Activated T-helper 2 cell treated with anti-CD3 and anti-CD28 coated beads, Interferon-gamma antibody, Interleukin-2, Interleukin-4, amounts not matched to agents 10 μg/mL and 5 μg/mL and 100 μg/mL, durations not matched to agents 14 hours and 24 hours and 36 hours (primary cell): ENCODE data around the gene SUGCT. TPM values are rescaled to one million over a fixed set of nuclear protein-coding genes. Genes with fewer than 3 reads are reported as not detected.

Experiments used
- DNase-seq: peaks from one replicate; pipeline ENCODE4 v3.0.0; 2021; ENCODE audit warnings: low spot score
- H3K27ac Mint-ChIP-seq: one replicate; pipeline ENCODE4 v1.8.0; 2021; ENCODE audit warnings: mixed read lengths
- H3K27me3 Mint-ChIP-seq: one replicate; pipeline ENCODE4 v1.8.0; 2021; ENCODE audit warnings: low read depth, mixed read lengths
- H3K36me3 Mint-ChIP-seq: one replicate; pipeline ENCODE4 v1.8.0; 2021; ENCODE audit warnings: low read depth, mixed read lengths
- H3K4me1 Mint-ChIP-seq: one replicate; pipeline ENCODE4 v1.8.0; 2021; ENCODE audit warnings: low read depth, mixed read lengths
- H3K4me3 Mint-ChIP-seq: one replicate; pipeline ENCODE4 v1.8.0; 2021; ENCODE audit warnings: low read depth, mild to moderate bottlenecking, moderate library complexity, mixed read lengths
- H3K9me3 Mint-ChIP-seq: one replicate; pipeline ENCODE4 v1.8.0; 2021; ENCODE audit warnings: mixed read lengths
- intact Hi-C: fragments of 100-400 bp; cut with micrococcal nuclease; formaldehyde crosslinking; loops from one replicate; pipeline ENCODE4 v1.15.1; 2023
- total RNA-seq: library from RNA; stranded (reverse); gene quantifications from 2 replicates; pipeline ENCODE4 v1.2.3, GENCODE V29; 2022

SUGCT gene
- total RNA-seq, 1 donor from 2014 or later = 0.43 TPM

DNA sequence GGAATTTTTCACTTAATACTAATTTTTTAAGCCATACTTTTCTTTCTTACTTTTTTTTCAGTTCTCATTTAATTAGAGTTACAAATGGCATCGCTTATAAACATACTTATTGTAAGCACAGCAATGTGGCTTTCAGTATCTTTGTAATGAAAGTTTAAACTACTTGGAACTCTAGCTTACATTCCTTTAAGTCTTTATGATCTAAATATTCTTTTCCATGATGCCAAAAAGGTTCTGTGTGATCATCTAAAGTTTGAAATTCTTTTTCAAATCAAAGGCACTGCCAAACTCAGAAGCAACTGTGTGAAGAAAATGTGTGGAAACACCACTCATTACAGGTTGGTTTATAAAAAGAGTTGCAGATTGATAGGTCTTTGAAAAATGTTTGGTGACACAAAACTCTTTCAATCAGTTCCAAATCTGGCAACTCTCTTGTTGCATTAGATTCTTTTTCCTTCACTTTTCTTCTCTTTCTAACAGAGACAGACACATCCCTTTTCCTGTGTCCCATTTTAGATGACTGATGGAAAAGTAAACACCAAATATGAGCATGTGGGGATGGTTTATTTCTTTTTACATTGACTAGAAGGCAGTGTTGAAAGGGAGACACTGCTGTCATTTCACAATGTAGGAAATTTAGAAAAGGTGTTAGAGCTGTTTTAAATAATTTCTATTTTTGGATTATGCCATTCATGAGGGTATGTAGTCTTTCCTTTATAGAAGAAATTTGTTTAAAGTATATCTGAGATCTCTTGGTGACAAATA lies 392.3 kb downstream of the SUGCT start:
- no peak overlapping the region for H3K4me3 Mint-ChIP-seq
- no peaks in the 10 kb centered on the region for H3K36me3 Mint-ChIP-seq
- no peak for DNase-seq
- H3K27ac Mint-ChIP-seq = no peak overlapping the region
- intact Hi-C loops = no loop called here
- no peaks in the 10 kb centered on the region for H3K9me3 Mint-ChIP-seq
- peaks cover 1% of the 10 kb centered on the region for H3K27me3 Mint-ChIP-seq
- H3K4me1 Mint-ChIP-seq = no peaks in the 10 kb centered on the region

DNA sequence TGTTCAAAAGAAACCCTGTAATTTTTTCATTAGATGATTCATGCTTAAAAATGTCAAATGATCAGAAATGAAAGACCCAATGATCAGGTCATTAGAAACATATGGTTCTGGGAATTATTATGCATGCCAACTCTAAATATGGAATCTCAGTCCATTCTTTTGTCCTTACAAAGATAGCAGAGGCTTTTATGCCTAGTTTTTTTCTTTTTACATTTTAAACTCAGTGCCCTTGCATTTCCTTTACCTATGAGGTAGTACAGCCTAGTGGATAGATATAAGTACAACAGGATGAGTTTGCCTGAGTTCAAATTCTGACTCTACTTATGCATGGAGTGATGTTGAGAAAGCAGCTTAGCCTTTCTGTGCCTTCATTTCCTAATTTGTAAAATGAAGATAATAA lies 392.9 kb downstream of the SUGCT start:
- H3K36me3 Mint-ChIP-seq = no peaks in the 10 kb centered on the region
- H3K4me1 Mint-ChIP-seq = no peaks in the 10 kb centered on the region
- H3K27me3 Mint-ChIP-seq = peaks cover 1% of the 10 kb centered on the region
- H3K9me3 Mint-ChIP-seq = no peaks in the 10 kb centered on the region
- H3K4me3 Mint-ChIP-seq = no peak overlapping the region
- H3K27ac Mint-ChIP-seq = no peak overlapping the region
- intact Hi-C loops = no loop called here
- no peak for DNase-seq

DNA sequence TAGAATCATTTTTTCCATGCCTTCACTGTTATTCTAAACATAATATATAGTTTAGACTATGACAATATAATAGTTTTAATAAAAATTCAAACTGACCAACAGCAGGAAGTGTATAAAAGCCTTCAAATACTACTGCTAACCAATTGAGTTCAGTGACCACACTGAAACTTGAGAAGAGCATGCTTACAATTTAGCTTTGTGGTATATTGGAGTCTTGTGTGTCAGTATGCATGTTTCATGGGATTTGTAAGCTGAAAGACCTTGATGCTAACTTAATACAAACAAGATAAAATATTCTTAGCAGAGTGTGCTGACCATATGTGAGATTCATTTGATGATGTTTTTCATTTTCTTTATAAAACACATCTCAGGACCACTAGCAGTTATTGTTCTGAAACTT lies 395.5 kb downstream of the SUGCT start:
- no peak overlapping the region for H3K27ac Mint-ChIP-seq
- H3K4me1 Mint-ChIP-seq = no peaks in the 10 kb centered on the region
- H3K4me3 Mint-ChIP-seq = no peak overlapping the region
- H3K36me3 Mint-ChIP-seq = no peaks in the 10 kb centered on the region
- H3K27me3 Mint-ChIP-seq = no peaks in the 10 kb centered on the region
- no peaks in the 10 kb centered on the region for H3K9me3 Mint-ChIP-seq
- no peak for DNase-seq
- intact Hi-C loops = no loop called here

DNA sequence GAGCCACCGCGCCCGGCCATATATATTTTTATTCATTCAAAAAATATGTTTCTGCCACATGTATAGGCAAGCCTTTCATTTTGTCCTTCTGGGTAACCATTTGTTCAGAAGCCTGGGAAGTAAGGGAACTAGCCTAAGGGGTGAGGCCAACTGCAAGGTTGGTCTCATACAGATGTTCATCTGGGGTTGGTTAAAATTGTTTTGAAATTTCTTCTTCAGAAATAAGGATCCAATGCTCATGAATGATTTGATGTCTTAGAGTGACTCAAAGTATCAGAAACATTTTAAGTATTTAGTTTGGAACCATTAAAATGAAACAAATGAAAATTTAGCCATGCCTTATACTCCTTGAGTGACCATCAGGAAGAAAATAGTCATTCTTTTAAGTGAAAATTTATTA lies 397.2 kb downstream of the SUGCT start:
- Mint-ChIP-seq H3K9me3 (no peaks in the 10 kb centered on the region), H3K36me3 (no peaks in the 10 kb centered on the region), H3K27ac (no peak overlapping the region), H3K4me1 (no peaks in the 10 kb centered on the region), H3K27me3 (no peaks in the 10 kb centered on the region), H3K4me3 (no peak overlapping the region)
- no peak for DNase-seq
- intact Hi-C loops = no loop called here

DNA sequence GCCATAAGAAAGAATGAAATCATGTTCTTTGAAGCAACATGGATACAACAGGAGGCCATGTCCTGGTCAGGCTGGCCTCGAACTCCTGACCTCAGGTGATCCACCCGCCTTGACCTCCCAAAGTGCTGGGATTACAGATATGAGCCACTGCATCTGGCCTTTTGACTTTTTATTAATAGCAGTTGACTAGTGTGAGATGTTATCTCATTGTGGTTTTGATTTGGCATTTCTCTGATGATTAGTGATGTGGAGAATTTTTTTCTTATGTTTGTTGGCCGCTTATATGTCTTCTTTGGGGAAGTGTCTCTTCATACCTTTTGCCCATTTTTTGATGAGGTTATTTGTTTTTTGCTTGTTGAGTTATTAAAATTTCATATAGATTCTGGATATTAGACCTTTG lies 400.9 kb downstream of the SUGCT start:
- H3K4me3 Mint-ChIP-seq = no peak overlapping the region
- H3K4me1 Mint-ChIP-seq = no peaks in the 10 kb centered on the region
- no peak overlapping the region for H3K27ac Mint-ChIP-seq
- peaks cover 2% of the 10 kb centered on the region for H3K27me3 Mint-ChIP-seq
- no peaks in the 10 kb centered on the region for H3K36me3 Mint-ChIP-seq
- DNase-seq = no peak
- H3K9me3 Mint-ChIP-seq = no peaks in the 10 kb centered on the region
- intact Hi-C loops = no loop called here

DNA sequence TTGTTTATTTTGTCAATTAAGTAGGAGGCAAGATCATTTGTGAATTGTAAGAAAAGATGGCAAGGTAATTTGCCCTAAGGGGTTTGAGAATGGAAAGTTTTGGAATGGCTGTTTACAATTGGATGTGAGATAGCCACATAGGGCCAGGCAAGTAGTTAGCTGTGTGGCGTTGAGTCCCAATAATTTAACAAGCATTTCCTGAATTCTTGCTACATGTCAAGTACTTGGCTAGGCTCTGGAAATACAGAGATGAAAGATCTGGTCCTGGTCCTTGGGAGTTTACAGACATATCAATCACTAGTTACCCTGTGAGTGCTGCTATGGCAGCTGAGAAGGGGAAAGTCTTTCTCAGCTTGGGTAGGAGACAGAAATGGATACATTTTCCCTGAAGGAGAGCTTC lies 401.6 kb downstream of the SUGCT start:
- Mint-ChIP-seq H3K4me1 (no peaks in the 10 kb centered on the region), H3K27me3 (peaks cover 2% of the 10 kb centered on the region), H3K4me3 (no peak overlapping the region), H3K27ac (no peak overlapping the region), H3K9me3 (no peaks in the 10 kb centered on the region), H3K36me3 (no peaks in the 10 kb centered on the region)
- intact Hi-C loops = no loop called here
- DNase-seq = no peak

DNA sequence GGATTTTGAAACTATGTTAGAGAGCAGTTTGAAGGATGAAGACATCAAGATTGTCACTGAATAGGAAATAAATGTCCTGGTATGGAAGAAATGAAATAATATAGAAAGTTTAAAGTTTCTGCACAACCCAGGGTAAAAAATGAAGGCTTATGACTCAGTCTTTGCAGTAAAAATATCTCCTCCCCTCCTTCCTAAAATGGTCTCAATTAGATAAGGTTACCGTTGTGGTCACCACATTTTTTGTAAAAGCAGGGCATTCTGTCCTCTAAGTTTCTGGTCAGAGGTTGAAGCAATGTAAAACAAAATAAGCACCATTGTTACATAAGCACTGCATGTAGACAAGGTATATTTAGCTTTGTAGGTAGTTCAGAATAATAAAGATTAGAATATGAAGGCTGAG lies 403.5 kb downstream of the SUGCT start:
- Mint-ChIP-seq H3K4me1 (no peaks in the 10 kb centered on the region), H3K9me3 (no peaks in the 10 kb centered on the region), H3K27me3 (peaks cover 2% of the 10 kb centered on the region), H3K27ac (no peak overlapping the region), H3K4me3 (no peak overlapping the region), H3K36me3 (no peaks in the 10 kb centered on the region)
- intact Hi-C loops = no loop called here
- DNase-seq = no peak

DNA sequence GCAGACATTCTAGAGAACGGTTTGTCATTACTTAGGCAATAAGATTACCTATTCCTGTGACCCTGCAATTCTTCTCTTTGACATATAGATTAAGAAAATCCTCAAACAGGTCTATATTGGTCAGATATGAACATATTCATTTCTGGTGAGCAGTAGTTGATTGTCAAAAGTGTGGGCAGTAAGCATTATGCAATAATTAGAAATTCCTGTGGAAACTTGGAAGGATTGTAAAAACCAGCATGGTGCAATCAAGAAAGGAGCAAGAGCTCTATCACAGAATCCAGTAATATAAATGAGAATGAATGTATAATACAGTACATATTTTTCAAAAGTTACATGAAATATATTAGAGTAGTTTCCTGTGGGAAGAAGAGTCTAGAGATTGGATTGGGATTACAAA lies 406.5 kb downstream of the SUGCT start:
- peaks cover 2% of the 10 kb centered on the region for H3K27me3 Mint-ChIP-seq
- no peak overlapping the region for H3K27ac Mint-ChIP-seq

DNA sequence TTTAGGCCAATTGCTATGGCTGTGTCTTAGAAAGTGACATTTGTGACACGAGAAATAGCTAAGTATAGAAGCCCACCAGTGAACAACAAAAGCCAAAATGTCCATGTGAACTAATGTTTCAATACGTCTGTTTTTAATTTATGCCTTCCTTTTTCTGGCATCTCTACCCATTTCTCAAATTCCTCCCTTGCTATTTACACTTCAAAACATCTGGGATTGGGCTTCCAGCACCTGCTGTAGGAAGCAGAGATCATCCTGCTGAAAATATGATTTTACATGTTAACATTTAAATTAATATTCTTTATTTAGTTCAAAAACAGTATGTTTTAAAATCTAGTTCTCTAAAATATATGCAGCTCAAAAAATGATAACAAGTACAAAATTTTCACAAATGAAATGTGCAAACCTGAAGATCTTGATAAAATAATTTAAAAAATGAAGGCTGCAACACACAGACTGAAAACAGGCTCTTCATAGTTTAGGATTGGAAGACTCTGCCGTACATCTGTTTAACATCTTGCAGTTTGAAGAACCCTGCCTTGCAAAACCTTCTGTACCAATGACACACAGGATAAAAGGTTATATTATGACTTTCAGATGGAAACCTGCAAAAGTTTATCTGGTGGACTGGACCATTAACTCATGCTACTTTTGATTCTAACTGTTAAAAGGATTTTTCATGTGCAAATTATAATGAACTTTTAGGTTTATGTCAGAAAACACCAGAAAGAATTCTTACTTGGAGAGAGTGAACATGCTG lies 408.4 kb downstream of the SUGCT start:
- Mint-ChIP-seq H3K9me3 (no peaks in the 10 kb centered on the region), H3K27ac (no peak overlapping the region), H3K4me3 (no peak overlapping the region), H3K27me3 (peaks cover 2% of the 10 kb centered on the region), H3K4me1 (no peaks in the 10 kb centered on the region), H3K36me3 (no peaks in the 10 kb centered on the region)
- no peak for DNase-seq
- intact Hi-C loops = no loop called here

More for the DNA sequence above, 406.5 kb downstream of the SUGCT start:
- Mint-ChIP-seq H3K4me1 (no peaks in the 10 kb centered on the region), H3K9me3 (no peaks in the 10 kb centered on the region), H3K36me3 (no peaks in the 10 kb centered on the region), H3K4me3 (no peak overlapping the region)
- no peak for DNase-seq
- intact Hi-C loops = no loop called here

DNA sequence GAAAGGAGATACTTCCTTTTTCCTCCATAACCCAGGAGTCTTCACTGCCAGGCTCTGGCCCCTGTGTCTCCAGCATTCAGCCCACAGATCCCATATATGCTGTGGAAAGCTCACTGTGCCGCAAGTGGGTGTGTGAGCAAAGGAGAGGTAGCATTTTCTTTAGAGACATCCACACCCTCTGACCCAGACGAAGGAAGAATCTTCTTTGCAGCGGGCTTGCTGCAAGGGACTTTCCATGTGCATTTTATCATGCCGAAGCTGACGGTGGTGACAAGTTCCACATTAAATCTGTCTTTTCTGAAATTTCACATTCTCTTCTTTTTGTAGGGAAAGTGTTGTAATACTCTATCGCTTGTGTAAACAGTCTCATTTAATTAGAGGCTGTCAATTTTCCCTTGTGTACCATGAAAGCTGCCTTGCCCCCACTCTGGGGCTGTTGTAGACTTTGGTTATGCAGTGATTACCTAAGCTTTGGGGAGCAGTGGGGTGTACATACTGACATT lies 409.5 kb downstream of the SUGCT start:
- Mint-ChIP-seq H3K4me1 (no peaks in the 10 kb centered on the region), H3K9me3 (no peaks in the 10 kb centered on the region), H3K27ac (no peak overlapping the region), H3K36me3 (no peaks in the 10 kb centered on the region), H3K27me3 (no peaks in the 10 kb centered on the region), H3K4me3 (no peak overlapping the region)
- intact Hi-C loops = no loop called here
- no peak for DNase-seq

DNA sequence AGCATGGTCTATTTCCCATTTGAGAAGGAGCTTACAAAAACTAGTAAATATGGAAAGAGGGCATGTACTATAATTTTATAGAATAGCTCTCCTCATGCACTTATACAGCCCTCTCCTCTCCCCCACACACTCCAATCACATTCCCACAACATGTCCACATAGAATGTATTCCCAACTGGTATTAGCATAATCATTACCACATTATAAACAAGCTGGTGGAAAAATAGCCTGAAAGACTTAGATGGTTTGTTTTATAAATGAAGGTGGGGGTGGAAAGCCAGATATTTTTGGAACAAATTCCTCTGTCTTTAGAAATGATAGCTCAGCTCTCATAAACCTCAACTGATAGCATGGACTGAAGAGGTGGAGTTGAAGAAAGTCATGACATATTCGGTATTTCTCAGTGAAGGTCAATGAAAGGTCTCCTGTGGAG lies 410.1 kb downstream of the SUGCT start:
- Mint-ChIP-seq H3K36me3 (no peaks in the 10 kb centered on the region), H3K27me3 (no peaks in the 10 kb centered on the region), H3K9me3 (no peaks in the 10 kb centered on the region), H3K27ac (no peak overlapping the region), H3K4me1 (no peaks in the 10 kb centered on the region), H3K4me3 (no peak overlapping the region)
- intact Hi-C loops = no loop called here
- no peak for DNase-seq

DNA sequence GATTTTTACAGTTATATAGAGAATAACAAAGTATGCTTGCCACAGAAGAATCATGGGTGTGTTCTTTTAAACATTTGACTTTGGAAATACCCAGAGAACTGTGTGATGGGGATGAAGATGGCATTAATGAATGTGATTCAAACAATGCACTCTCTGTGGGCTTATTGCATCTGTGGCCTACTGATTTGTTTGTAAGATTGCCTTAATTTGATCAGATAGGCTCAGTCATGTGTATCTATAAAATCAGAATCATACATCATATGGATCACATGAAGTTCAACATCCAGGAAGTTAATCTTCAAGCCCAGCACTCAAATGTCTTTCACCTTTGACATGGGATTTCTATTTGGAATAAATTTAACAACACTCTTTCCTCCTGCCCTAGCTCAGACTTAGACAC lies 410.9 kb downstream of the SUGCT start:
- intact Hi-C loops = no loop called here
- no peaks in the 10 kb centered on the region for H3K36me3 Mint-ChIP-seq

More for the DNA sequence above, 410.9 kb downstream of the SUGCT start:
- DNase-seq = no peak
- H3K9me3 Mint-ChIP-seq = no peaks in the 10 kb centered on the region
- no peaks in the 10 kb centered on the region for H3K4me1 Mint-ChIP-seq
- H3K27me3 Mint-ChIP-seq = no peaks in the 10 kb centered on the region
- no peak overlapping the region for H3K27ac Mint-ChIP-seq
- H3K4me3 Mint-ChIP-seq = no peak overlapping the region
